Activated T-cell treated with anti-CD3 and anti-CD28 coated beads, Interleukin-2, amount 50 U/mL, for 1 hour (primary cell): ENCODE results near the gene LILRB1.
"Not testable (repeated sequence)": the region's sequence is repeated elsewhere in the genome, so short reads cannot be mapped to it uniquely, and the experiment has no call there.

Experiments
- DNase-seq: peaks from one replicate; pipeline ENCODE4 v3.0.0-alpha.2; 2020

Gene LILRB1

DNA sequence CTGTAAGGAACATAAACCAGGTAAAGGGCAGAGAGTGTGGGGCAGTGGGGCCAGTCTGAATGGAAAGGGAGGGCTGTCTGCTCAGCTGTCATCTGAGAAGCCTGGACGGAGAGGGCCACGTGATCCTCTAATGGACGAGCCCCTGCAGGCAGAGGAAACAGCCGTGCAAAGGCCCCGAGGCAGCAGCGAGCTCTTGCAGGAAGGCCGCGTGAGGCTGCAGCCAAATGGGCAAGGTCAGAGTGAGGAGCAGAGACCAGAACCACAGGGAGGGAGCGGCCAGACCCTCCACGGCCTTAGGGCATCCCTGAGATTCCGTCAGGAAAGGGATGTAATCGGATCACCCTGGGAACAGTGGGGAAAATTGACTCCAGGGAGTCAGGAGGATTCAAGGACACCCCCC is 36.9 kb downstream of the LILRB1 start:
- no peak for DNase-seq

- DNase-seq = no peak
Observed at GRCh38 chr19:54668353-54668752, 38.1 kb downstream of the LILRB1 start.

GRCh38 chr19:54670576-54671357 is 40.5 kb downstream of the LILRB1 start:
- no peak for DNase-seq

- DNase-seq = no peak
Observed at GRCh38 chr19:54673222-54673621, 42.9 kb downstream of the LILRB1 start.

GRCh38 chr19:54674021-54674617 is 43.8 kb downstream of the LILRB1 start:
- no peak for DNase-seq

GRCh38 chr19:54676210-54676834 is 46.0 kb downstream of the LILRB1 start:
- DNase-seq = not testable (repeated sequence)

DNA sequence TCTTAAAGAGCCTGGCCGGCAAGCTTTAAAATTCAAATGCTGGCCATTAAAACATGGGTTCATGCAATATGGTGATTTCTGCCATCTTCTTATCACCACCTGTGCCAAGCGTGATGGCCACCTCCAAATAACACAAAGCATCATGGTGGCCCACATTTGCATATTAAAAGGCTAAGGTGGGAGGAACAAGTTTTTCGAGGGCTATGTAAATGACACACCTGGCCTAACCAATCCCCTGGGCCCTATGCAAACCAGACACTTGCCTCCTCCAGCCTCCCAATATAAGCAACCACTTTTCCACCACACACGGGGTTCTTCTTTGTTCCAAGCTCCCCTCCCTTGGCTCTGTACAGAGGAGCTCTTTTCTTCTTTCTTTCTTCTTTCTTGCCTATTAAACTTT is 46.9 kb downstream of the LILRB1 start:
- DNase-seq = no peak

GRCh38 chr19:54681596-54681995 is 51.3 kb downstream of the LILRB1 start:
- not testable (repeated sequence) for DNase-seq

DNA sequence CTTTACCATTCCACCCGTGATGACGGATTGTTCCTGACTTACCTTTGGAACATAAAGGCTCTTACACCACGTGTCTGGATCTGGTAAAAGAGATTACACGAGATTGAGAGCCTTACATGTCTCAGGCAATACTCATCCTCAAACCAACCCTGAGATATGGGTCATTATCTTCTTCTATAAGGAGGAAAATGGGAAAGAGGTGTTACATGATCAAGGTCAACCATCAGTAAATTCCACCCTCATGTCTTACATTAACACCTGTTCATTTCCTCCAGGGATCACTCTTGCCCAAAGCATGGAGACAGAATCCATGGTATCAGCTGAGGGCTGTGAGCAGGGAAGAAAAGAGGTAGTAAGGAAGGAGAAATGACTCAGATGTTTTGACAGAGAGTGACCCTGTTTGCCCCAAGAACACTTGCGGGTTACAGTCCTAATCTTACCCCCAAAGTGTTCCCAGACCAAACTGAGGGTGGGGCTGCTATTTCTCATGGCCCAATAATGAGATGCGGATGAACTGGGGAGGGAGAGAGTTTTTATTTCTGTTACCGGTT is 52.1 kb downstream of the LILRB1 start:
- DNase-seq = no peak

DNA sequence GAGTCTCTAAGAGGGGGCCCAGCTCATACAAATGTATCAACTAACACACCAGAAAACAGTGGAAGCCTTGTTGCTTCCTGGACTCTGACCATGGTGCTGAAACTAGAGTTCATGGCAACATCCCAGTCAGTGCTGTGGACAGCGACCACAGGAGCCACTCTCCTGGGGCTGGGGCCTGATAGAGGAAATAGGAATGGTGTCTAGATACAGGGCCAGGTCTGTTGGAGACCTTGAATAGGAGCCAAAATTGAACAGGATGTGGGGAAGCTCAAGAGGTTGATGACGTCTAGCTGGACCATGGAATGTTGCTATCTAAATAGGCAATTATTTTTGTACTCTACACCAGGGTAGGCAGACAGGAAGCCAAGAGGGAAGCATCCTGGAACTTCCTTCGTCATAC is 54.2 kb downstream of the LILRB1 start:
- DNase-seq = no peak
